ENCODE measurements around the gene GBGT1. TPM values are rescaled to one million over a fixed set of nuclear protein-coding genes. Genes with fewer than 3 reads are reported as not detected.

Gene GBGT1
- total and polyA plus RNA-seq, 4 experiments from 2014 or later = 0.16 to 6.3 (median 2.1) TPM

GRCh38 chr9:133109931-133110650, 53.6 kb downstream of the GBGT1 start:
- no peaks in the 10 kb centered on the region for H3K27me3 ChIP-seq (ENCODE audit: insufficient read depth, low read length)
- peaks cover 62% of the 10 kb centered on the region for H3K36me3 ChIP-seq (ENCODE audit: insufficient read depth, low read length)
- peaks cover 14 to 46% of the 10 kb centered on the region in 2 donors for H3K36me3 Mint-ChIP-seq
- H3K4me3 Mint-ChIP-seq = no peak overlapping the region
- no peak for DNase-seq
- H3K9me3 ChIP-seq (ENCODE audit: control insufficient read depth in 1 of 2, low read length in 2 of 2) = no peaks in the 10 kb centered on the region
- no peak overlapping the region for H3K27ac ChIP-seq (ENCODE audit: low read depth, low read length)
- peak overlapping the region in 2 of 7 donors; percentile 24 to 56 for H3K27ac Mint-ChIP-seq
- no peaks in the 10 kb centered on the region for H3K9me3 Mint-ChIP-seq
- intact Hi-C loops (cut with micrococcal nuclease) = no loop called here
- no peaks in the 10 kb centered on the region for H3K27me3 Mint-ChIP-seq
- peaks cover 4 to 31% (median 16%) of the 10 kb centered on the region in 4 donors for H3K4me1 Mint-ChIP-seq
- POLR2A ChIA-PET (ENCODE audit: partially characterized antibody) = interaction anchor here (1.4 to 25.7 kb wide), 4 partner anchors 9 to 37 kb away, joined by 7 to 345 read pairs (median 7); partner anchors contain the start of gene RALGDS
- H3K4me1 ChIP-seq (ENCODE audit: insufficient read depth, low read length) = peaks cover 30% of the 10 kb centered on the region
- no peak overlapping the region for H3K4me3 ChIP-seq (ENCODE audit: low read length in 2 of 2)
- CTCF ChIA-PET (ENCODE audit: partially characterized antibody) = interaction anchor here (1.2 to 30.1 kb wide), 3 partner anchors 8 to 42 kb away, joined by 3 to 596 read pairs (median 3); no protein-coding TSS in a partner anchor

DNA sequence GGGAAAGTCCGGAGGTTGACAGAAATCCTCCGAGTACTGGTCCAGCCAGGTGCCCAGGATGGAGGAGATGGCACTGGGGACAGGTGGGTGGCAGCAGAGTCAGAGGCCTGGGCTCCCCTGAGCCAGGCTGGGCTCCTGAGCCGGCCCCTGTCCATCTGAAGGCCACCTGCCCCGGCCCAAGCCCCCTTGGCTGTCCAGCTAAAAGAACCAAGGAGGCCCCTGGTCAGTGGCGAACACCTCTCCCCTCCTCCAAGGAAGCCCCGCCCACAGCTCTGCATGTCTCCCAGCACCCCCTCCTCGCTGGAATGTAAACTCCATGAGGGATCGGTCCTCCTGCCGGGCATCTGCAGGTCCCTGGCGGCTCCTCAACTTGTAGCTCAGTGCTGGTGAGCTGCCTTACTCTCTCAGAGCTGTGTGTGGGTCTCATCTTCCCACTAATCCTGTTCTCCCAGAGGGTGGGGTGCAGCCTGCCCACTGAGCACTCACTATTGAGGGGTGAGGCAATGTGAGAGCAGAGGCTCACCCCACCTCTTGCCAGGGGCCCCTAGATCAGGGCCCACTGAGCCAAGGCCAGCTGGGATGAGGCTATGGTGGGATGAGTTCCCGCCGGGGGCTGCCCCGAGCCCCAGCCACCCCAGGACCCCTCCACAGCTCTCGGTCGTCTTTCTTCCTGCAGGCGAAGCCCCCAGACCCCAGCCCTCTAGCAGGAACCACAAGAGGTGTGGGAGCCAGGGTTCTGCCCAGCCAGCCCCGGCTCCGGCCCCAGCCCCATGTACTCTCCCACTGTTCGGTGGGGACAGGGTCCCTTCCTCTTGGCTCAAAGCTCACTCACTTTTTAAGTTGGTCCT, 54.7 kb downstream of the GBGT1 start:
- Mint-ChIP-seq H3K27ac (peak overlapping the region in 2 of 7 donors; percentile 41 to 72), H3K36me3 (peaks cover 17 to 55% of the 10 kb centered on the region in 2 donors)
- DNase-seq = peak in 1 of 5 donors; percentile 16

DNA sequence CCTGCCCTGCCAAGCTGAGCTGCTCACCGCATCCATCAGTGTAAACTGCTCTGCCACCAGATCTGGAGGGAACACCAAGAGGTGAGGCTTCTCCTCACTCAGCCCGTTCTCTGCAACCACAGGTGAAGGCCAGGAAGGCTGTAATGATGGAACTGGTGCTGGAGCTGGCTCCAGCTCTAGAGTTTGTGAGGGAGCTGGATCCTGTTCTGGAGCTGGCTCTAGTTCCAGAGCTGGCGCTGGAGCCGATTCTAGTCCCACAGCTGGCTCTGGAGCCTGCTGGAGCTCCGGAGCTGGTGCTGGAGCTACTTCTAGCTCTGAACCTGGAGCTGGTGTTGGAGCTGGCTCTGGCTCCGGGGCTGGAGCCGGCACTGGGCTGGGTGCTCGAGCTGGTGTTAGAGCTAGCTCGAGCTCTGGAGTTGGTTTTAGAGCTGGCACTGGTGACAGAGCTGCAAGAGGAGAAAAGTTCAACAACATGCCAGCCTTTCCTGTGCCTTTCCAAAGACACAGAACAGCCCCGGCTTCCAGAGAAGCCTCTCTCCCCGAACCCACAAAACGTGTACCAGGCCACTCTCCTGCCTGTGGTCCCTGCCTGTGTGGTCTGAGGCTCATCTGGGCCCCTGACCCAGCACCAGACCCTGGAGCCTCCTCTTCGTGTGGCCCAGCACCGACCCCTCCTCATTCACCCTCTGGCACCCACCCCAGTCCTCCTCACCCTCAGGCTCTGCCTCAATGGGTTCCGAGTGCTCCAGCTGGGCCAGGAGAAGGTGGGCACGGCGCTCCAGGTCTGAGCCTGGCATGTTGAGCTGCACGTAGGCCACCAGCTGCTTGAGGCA, 55.5 kb downstream of the GBGT1 start:
- H3K4me1 ChIP-seq (ENCODE audit: insufficient read depth, low read length) = peaks cover 11% of the 10 kb centered on the region
- no peak overlapping the region for H3K4me3 Mint-ChIP-seq
- peak in 1 of 5 donors; percentile 13 for DNase-seq
- no peaks in the 10 kb centered on the region for H3K27me3 ChIP-seq (ENCODE audit: insufficient read depth, low read length)
- no peak overlapping the region for H3K27ac Mint-ChIP-seq
- ChIA-PET CTCF (ENCODE audit: partially characterized antibody) (interaction anchor here (0.6 to 30.1 kb wide), 3 partner anchors 44 to 273 kb away, joined by 3 to 596 read pairs (median 6); no protein-coding TSS in a partner anchor), POLR2A (ENCODE audit: partially characterized antibody) (interaction anchor here (1.0 to 25.7 kb wide), 5 partner anchors 9 to 77 kb away, joined by 3 to 345 read pairs (median 5); partner anchors contain the start of genes GTF3C5 and RALGDS)
- no peak overlapping the region for H3K4me3 ChIP-seq (ENCODE audit: low read length in 2 of 2)
- H3K27me3 Mint-ChIP-seq = no peaks in the 10 kb centered on the region
- no peaks in the 10 kb centered on the region for H3K9me3 Mint-ChIP-seq
- no peaks in the 10 kb centered on the region for H3K9me3 ChIP-seq (ENCODE audit: control insufficient read depth in 1 of 2, low read length in 2 of 2)
- peaks cover 79% of the 10 kb centered on the region for H3K36me3 ChIP-seq (ENCODE audit: insufficient read depth, low read length)
- H3K27ac ChIP-seq (ENCODE audit: low read depth, low read length) = no peak overlapping the region
- peaks cover 2 to 12% (median 5%) of the 10 kb centered on the region in 4 donors for H3K4me1 Mint-ChIP-seq
- intact Hi-C loops (cut with micrococcal nuclease) = no loop called here
- H3K36me3 Mint-ChIP-seq = peaks cover 18 to 55% of the 10 kb centered on the region in 2 donors

More for the DNA sequence above, 54.7 kb downstream of the GBGT1 start:
- Histone ChIP-seq H3K4me3 (ENCODE audit: low read length in 2 of 2) (no peak overlapping the region), H3K4me1 (ENCODE audit: insufficient read depth, low read length) (peaks cover 19% of the 10 kb centered on the region), H3K36me3 (ENCODE audit: insufficient read depth, low read length) (peaks cover 70% of the 10 kb centered on the region), H3K9me3 (ENCODE audit: control insufficient read depth in 1 of 2, low read length in 2 of 2) (no peaks in the 10 kb centered on the region), H3K27ac (ENCODE audit: low read depth, low read length) (no peak overlapping the region), H3K27me3 (ENCODE audit: insufficient read depth, low read length) (no peaks in the 10 kb centered on the region)
- Mint-ChIP-seq H3K4me3 (no peak overlapping the region), H3K4me1 (peaks cover 2 to 21% (median 10%) of the 10 kb centered on the region in 4 donors), H3K27me3 (no peaks in the 10 kb centered on the region), H3K9me3 (no peaks in the 10 kb centered on the region)
- CTCF ChIA-PET (ENCODE audit: partially characterized antibody) = interaction anchor here (30.1 kb wide), 1 partner anchor 43 kb away, joined by 596 read pairs; no protein-coding TSS in a partner anchor
- intact Hi-C loops (cut with micrococcal nuclease) = no loop called here
- POLR2A ChIA-PET (ENCODE audit: partially characterized antibody) = interaction anchor here (1.0 to 25.7 kb wide), 4 partner anchors 12 to 78 kb away, joined by 3 to 345 read pairs (median 6); partner anchors contain the start of genes GTF3C5 and RALGDS

DNA sequence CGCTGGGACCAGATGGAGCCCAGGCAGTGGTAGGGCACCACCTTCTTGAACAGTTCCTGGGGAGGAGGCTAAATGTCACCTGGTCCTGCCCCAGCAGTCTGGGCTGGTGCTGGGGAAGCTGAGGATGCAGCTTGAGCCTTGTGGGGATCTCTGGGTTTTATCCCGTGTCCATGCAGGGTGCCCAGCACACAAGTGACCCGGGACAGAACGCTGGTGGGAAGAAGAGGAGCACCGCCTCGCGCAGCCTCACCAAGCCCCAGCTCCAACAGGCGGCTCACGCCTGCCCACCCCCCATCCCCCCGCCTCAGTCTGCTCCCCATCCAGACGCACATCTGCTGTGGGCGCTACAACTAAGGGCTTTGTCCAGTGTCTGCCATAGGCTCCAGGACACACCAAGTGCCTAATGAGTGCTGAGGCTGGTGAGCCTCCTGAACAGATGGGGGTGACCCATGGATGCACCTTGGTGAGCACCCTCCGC, 56.4 kb downstream of the GBGT1 start:
- intact Hi-C loops (cut with micrococcal nuclease) = no loop called here
- peaks cover 22 to 56% of the 10 kb centered on the region in 2 donors for H3K36me3 Mint-ChIP-seq
- H3K27ac Mint-ChIP-seq = no peak overlapping the region
- H3K9me3 Mint-ChIP-seq = no peaks in the 10 kb centered on the region
- POLR2A ChIA-PET (ENCODE audit: partially characterized antibody) = interaction anchor here (1.2 to 25.7 kb wide), 3 partner anchors 10 to 77 kb away, joined by 4 to 345 read pairs (median 5); partner anchors contain the start of gene GTF3C5
- Histone ChIP-seq H3K27ac (ENCODE audit: low read depth, low read length) (no peak overlapping the region), H3K4me1 (ENCODE audit: insufficient read depth, low read length) (peaks cover 2% of the 10 kb centered on the region), H3K4me3 (ENCODE audit: low read length in 2 of 2) (no peak overlapping the region), H3K9me3 (ENCODE audit: control insufficient read depth in 1 of 2, low read length in 2 of 2) (no peaks in the 10 kb centered on the region), H3K36me3 (ENCODE audit: insufficient read depth, low read length) (peaks cover 88% of the 10 kb centered on the region), H3K27me3 (ENCODE audit: insufficient read depth, low read length) (no peaks in the 10 kb centered on the region)
- CTCF ChIA-PET (ENCODE audit: partially characterized antibody) = interaction anchor here (1.2 to 30.1 kb wide), 3 partner anchors 9 to 85 kb away, joined by 3 to 596 read pairs (median 6); no protein-coding TSS in a partner anchor
- H3K4me1 Mint-ChIP-seq = peaks cover 0 to 3% (median 0%) of the 10 kb centered on the region in 4 donors
- no peaks in the 10 kb centered on the region for H3K27me3 Mint-ChIP-seq
- no peak for DNase-seq
- no peak overlapping the region for H3K4me3 Mint-ChIP-seq

DNA sequence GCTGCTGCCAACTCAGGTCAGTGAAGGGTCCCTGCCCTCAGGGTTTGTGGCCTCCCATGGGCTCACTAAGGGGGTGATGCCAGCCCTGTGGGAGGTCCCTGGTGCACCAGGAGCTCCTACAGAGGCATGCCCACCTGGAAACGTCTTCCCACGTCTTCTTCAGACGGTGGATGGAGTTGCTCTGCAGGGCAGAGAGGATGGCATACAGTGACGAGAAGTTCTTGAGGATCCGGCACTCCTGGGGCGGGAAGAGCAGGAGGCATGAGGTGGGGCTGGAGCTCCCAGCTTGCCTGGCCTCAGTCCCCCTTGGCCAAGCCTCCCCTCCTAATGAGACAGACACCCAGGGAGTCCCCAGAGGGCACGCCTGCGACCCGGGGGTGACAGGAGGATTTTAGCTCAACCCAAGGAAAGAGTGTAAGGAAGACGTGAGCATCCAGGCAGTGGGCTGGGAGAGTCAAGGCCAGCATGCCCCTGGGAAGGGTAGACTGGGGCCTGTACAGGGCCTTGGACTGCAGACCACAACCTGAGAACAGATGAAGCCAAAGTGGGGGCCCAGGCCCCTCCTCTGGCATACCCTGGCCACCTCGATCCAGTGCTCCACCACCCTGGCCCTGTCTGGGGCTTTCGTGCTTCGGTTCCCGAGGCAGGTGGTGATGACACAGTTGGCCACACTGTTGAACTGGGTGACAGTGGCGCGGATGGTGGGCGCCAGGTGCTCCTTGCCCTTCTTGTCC, 57.0 kb downstream of the GBGT1 start:
- H3K27ac ChIP-seq (ENCODE audit: low read depth, low read length) = no peak overlapping the region
- DNase-seq = no peak
- H3K4me3 ChIP-seq (ENCODE audit: low read length in 2 of 2) = no peak overlapping the region
- H3K27me3 ChIP-seq (ENCODE audit: insufficient read depth, low read length) = no peaks in the 10 kb centered on the region
- Mint-ChIP-seq H3K36me3 (peaks cover 22 to 58% of the 10 kb centered on the region in 2 donors), H3K4me1 (no peaks in the 10 kb centered on the region), H3K27me3 (no peaks in the 10 kb centered on the region), H3K27ac (peak overlapping the region in 3 of 7 donors; percentile 49 to 67 (median 66)), H3K9me3 (no peaks in the 10 kb centered on the region), H3K4me3 (no peak overlapping the region)
- ChIA-PET POLR2A (ENCODE audit: partially characterized antibody) (interaction anchor here (1.2 to 25.7 kb wide), 3 partner anchors 12 to 76 kb away, joined by 3 to 345 read pairs (median 6); partner anchors contain the start of gene GTF3C5), CTCF (ENCODE audit: partially characterized antibody) (interaction anchor here (1.2 to 30.1 kb wide), 2 partner anchors 9 to 45 kb away, joined by 3 to 596 read pairs; no protein-coding TSS in a partner anchor)
- H3K36me3 ChIP-seq (ENCODE audit: insufficient read depth, low read length) = peaks cover 90% of the 10 kb centered on the region
- no peaks in the 10 kb centered on the region for H3K4me1 ChIP-seq (ENCODE audit: insufficient read depth, low read length)
- no peaks in the 10 kb centered on the region for H3K9me3 ChIP-seq (ENCODE audit: control insufficient read depth in 1 of 2, low read length in 2 of 2)
- intact Hi-C loops (cut with micrococcal nuclease) = no loop called here

DNA sequence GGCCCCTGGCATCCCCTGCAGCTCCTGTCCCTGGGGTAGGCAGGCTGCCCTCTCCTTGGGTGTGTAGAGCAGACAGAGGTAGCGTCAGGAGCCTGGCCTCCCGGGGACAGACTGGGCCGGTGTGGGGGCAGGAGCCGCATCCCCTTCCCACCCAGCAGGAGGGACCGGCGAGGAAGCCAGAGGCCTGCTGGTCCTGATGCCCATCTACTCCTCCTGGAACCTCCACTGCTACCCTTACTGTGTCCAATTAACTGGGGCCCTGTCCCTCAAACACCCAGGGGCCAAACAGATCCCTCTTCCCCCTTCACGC, 58.3 kb downstream of the GBGT1 start:
- DNase-seq = no peak
- POLR2A ChIA-PET (ENCODE audit: partially characterized antibody) = interaction anchor here (1.6 to 25.7 kb wide), 2 partner anchors 42 to 75 kb away, joined by 6 to 345 read pairs; partner anchors contain the start of gene GTF3C5
- H3K27ac ChIP-seq (ENCODE audit: low read depth, low read length) = no peak overlapping the region
- Mint-ChIP-seq H3K36me3 (peaks cover 33 to 65% of the 10 kb centered on the region in 2 donors), H3K27ac (no peak overlapping the region), H3K4me1 (no peaks in the 10 kb centered on the region), H3K9me3 (no peaks in the 10 kb centered on the region), H3K27me3 (no peaks in the 10 kb centered on the region), H3K4me3 (no peak overlapping the region)
- H3K4me3 ChIP-seq (ENCODE audit: low read length in 2 of 2) = no peak overlapping the region
- H3K9me3 ChIP-seq (ENCODE audit: control insufficient read depth in 1 of 2, low read length in 2 of 2) = no peaks in the 10 kb centered on the region
- H3K27me3 ChIP-seq (ENCODE audit: insufficient read depth, low read length) = no peaks in the 10 kb centered on the region
- CTCF ChIA-PET (ENCODE audit: partially characterized antibody) = interaction anchor here (0.9 to 30.1 kb wide), 2 partner anchors 13 to 46 kb away, joined by 3 to 596 read pairs; no protein-coding TSS in a partner anchor
- peaks cover 92% of the 10 kb centered on the region for H3K36me3 ChIP-seq (ENCODE audit: insufficient read depth, low read length)
- intact Hi-C loops (cut with micrococcal nuclease) = no loop called here
- no peaks in the 10 kb centered on the region for H3K4me1 ChIP-seq (ENCODE audit: insufficient read depth, low read length)
